ENCODE data around the gene SIGLEC6.

GRCh38 chr19:51531349-51532315, at the start of gene SIGLEC6:
- TF ChIP-seq CTCF (IDR thresholded peaks at IDR 0.05) (no peak), POLR2A (IDR thresholded peaks at IDR 0.05) (no peak), POLR2AphosphoS5 (IDR thresholded peaks at IDR 0.05) (no peak)
